ENCODE data around the gene GATAD2A.

Gene GATAD2A

GRCh38 chr19:19515642-19516519 lies 110.4 kb downstream of the GATAD2A start, which contains the start of gene NDUFA13:
Gene NDUFA13 (plus strand): TSS chr19:19516225. CDS start chr19:19516239, 14 bp downstream.
- Histone ChIP-seq H3K27me3 (ENCODE audit: insufficient read depth, poor library complexity, severe bottlenecking) (no peaks in the 10 kb centered on the region), H3K27ac (replicated peaks) (peak within 1 kb of the TSS; percentile 87), H3K4me3 (replicated peaks; ENCODE audit: insufficient read depth, low read length) (peak within 1 kb of the TSS; percentile 96)
- TF ChIP-seq CTCF (IDR thresholded peaks at IDR 0.05; ENCODE audit: insufficient read depth, low read length) (no peak), SPI1 (IDR thresholded peaks at IDR 0.05; ENCODE audit: borderline replicate concordance, low read depth) (peak; percentile 77), POLR2AphosphoS5 (IDR thresholded peaks at IDR 0.05; ENCODE audit: low read depth) (peak; percentile 100), REST (IDR thresholded peaks at IDR 0.05; ENCODE audit: insufficient replicate concordance, low read depth) (peak; percentile 78), GABPA (IDR thresholded peaks at IDR 0.05; ENCODE audit: low read depth) (peak; percentile 94)
- DNase-seq (ENCODE audit: low read depth in 1 of 2, low spot score in 1 of 2), result peak; percentile 93 to 96

- peak overlapping the region; percentile 87 for H3K27ac ChIP-seq (replicated peaks)
- no peak for DNase-seq (ENCODE audit: low read depth in 1 of 2, low spot score in 1 of 2)
- TF ChIP-seq GABPA (IDR thresholded peaks at IDR 0.05; ENCODE audit: low read depth), result no peak
- no peak for TF ChIP-seq CTCF (IDR thresholded peaks at IDR 0.05; ENCODE audit: insufficient read depth, low read length)
- H3K27me3 ChIP-seq (ENCODE audit: insufficient read depth, poor library complexity, severe bottlenecking), result no peaks in the 10 kb centered on the region
- H3K4me3 ChIP-seq (replicated peaks; ENCODE audit: insufficient read depth, low read length), result peak overlapping the region; percentile 96
These were observed 111.8 kb downstream of the GATAD2A start for GRCh38 chr19:19517235-19517619.

GRCh38 chr19:19520989-19521388 lies 115.5 kb downstream of the GATAD2A start:
- TF ChIP-seq SPI1 (IDR thresholded peaks at IDR 0.05; ENCODE audit: borderline replicate concordance, low read depth) (peak; percentile 48; the same call in 1 of the 2 replicates), CTCF (IDR thresholded peaks at IDR 0.05; ENCODE audit: insufficient read depth, low read length) (no peak)
- no peak for DNase-seq (ENCODE audit: low read depth in 1 of 2, low spot score in 1 of 2)
- H3K4me3 ChIP-seq (replicated peaks; ENCODE audit: insufficient read depth, low read length), result no peak overlapping the region
- H3K27ac ChIP-seq (replicated peaks), result no peak overlapping the region
- H3K27me3 ChIP-seq (ENCODE audit: insufficient read depth, poor library complexity, severe bottlenecking), result no peaks in the 10 kb centered on the region

DNA sequence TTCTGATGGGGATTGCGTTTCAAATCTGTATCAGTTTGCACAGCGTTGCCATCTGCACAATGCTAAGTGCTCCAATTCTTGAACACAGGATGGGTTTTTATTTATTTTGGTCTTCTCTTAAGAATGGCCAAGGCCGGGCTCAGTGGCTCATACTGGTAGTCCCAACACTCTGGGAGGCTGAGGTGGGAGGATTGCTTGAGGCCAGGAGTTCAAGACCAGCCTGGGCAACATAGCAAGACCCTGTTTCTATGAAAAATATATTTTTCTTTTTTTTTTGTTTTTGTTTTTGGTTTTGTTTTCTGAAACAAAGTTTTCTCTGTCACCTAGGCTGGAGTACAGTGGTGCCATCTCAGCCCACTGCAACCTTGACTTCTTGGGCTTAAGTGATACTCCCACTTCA lies 117.7 kb downstream of the GATAD2A start:
- TF ChIP-seq REST (IDR thresholded peaks at IDR 0.05; ENCODE audit: insufficient replicate concordance, low read depth) (no peak), SPI1 (IDR thresholded peaks at IDR 0.05; ENCODE audit: borderline replicate concordance, low read depth) (no peak), GABPA (IDR thresholded peaks at IDR 0.05; ENCODE audit: low read depth) (no peak), POLR2AphosphoS5 (IDR thresholded peaks at IDR 0.05; ENCODE audit: low read depth) (no peak), CTCF (IDR thresholded peaks at IDR 0.05; ENCODE audit: insufficient read depth, low read length) (no peak)
- Histone ChIP-seq H3K27ac (replicated peaks) (no peak overlapping the region; the same call in 1 of the 2 replicates), H3K27me3 (ENCODE audit: insufficient read depth, poor library complexity, severe bottlenecking) (no peaks in the 10 kb centered on the region), H3K4me3 (replicated peaks; ENCODE audit: insufficient read depth, low read length) (no peak overlapping the region)
- no peak for DNase-seq (ENCODE audit: low read depth in 1 of 2, low spot score in 1 of 2)
